GM19438 (cell line): ENCODE results near the gene TOM1L2.

Source experiments
- ATAC-seq: cut with Tn5 transposase; IDR thresholded peaks from one replicate; pipeline ENCODE4 v1.9.1; 2021; ENCODE audit warnings: low read depth; ENCODE audit not compliant: unreplicated experiment

TOM1L2 gene

GRCh38 chr17:17853811-17854447 is 118.3 kb downstream of the TOM1L2 start:
- no peak for ATAC-seq

GRCh38 chr17:17852930-17853329 is 119.3 kb downstream of the TOM1L2 start:
- no peak for ATAC-seq

GRCh38 chr17:17851103-17852002 is 120.8 kb downstream of the TOM1L2 start:
- ATAC-seq: no peak

- no peak for ATAC-seq
Observed at GRCh38 chr17:17849845-17850373, 122.3 kb downstream of the TOM1L2 start.

- ATAC-seq: no peak
Observed at GRCh38 chr17:17849147-17849820, 122.9 kb downstream of the TOM1L2 start.

GRCh38 chr17:17848311-17849082 is 123.7 kb downstream of the TOM1L2 start:
- ATAC-seq: no peak

GRCh38 chr17:17847726-17848125 is 124.5 kb downstream of the TOM1L2 start:
- ATAC-seq: no peak

GRCh38 chr17:17847118-17847689 is 125.0 kb downstream of the TOM1L2 start:
- ATAC-seq: no peak

- ATAC-seq: no peak
Observed at GRCh38 chr17:17846645-17847044, 125.6 kb downstream of the TOM1L2 start.

GRCh38 chr17:17846003-17846402 is 126.2 kb downstream of the TOM1L2 start:
- no peak for ATAC-seq

GRCh38 chr17:17845046-17845775 is 127.0 kb downstream of the TOM1L2 start:
- no peak for ATAC-seq

GRCh38 chr17:17844500-17844899 is 127.7 kb downstream of the TOM1L2 start:
- ATAC-seq: no peak

GRCh38 chr17:17844079-17844478 is 128.1 kb downstream of the TOM1L2 start:
- ATAC-seq: no peak

- no peak for ATAC-seq
Observed at GRCh38 chr17:17843096-17843495, 129.1 kb downstream of the TOM1L2 start.

GRCh38 chr17:17842111-17842876 is 129.9 kb downstream of the TOM1L2 start:
- no peak for ATAC-seq

- ATAC-seq: no peak
Observed at GRCh38 chr17:17841601-17842025, 130.6 kb downstream of the TOM1L2 start.

GRCh38 chr17:17840751-17841591 is 131.2 kb downstream of the TOM1L2 start:
- no peak for ATAC-seq
